KOPT-K1 (cell line): Measurements from ENCODE around the gene MTREX.
"Not testable (repeated sequence)": the region's sequence is repeated elsewhere in the genome, so short reads cannot be mapped to it uniquely, and the experiment has no call there.

ENCODE experiments used
- H3K27ac ChIP-seq: fragments of 200-600 bp; sonication (generic); 2 replicates; pipeline ENCODE4 v1.5.1; 2016; ENCODE audit warnings: antibody characterized with exemption, mild to moderate bottlenecking, low read depth, low read length; ENCODE audit not compliant: poor library complexity, severe bottlenecking
- H3K36me3 ChIP-seq: fragments of 200-600 bp; sonication (generic); 2 replicates; pipeline ENCODE4 v1.5.1; 2017; ENCODE audit warnings: antibody characterized with exemption, mild to moderate bottlenecking, low read length, moderate library complexity; ENCODE audit not compliant: insufficient read depth
- H3K9me3 ChIP-seq: fragments of 200-600 bp; sonication (generic); 2 replicates; pipeline ENCODE4 v1.5.1; 2017; ENCODE audit warnings: antibody characterized with exemption, low read length, mild to moderate bottlenecking; ENCODE audit not compliant: insufficient read depth, poor library complexity, severe bottlenecking

MTREX gene

GRCh38 chr5:55313870-55314617 lies 6.3 kb downstream of the MTREX start:
- H3K36me3 ChIP-seq: peaks cover 27% of the 10 kb centered on the region
- peak overlapping the region; percentile 15 for H3K27ac ChIP-seq

GRCh38 chr5:55316289-55316688 lies 8.5 kb downstream of the MTREX start:
- H3K36me3 ChIP-seq: peaks cover 16% of the 10 kb centered on the region
- H3K9me3 ChIP-seq: peaks cover 4% of the 10 kb centered on the region
- no peak overlapping the region for H3K27ac ChIP-seq

More at GRCh38 chr5:55313870-55314617, 6.3 kb downstream of the MTREX start:
- H3K9me3 ChIP-seq: peaks cover 4% of the 10 kb centered on the region

GRCh38 chr5:55316837-55317236 lies 9.0 kb downstream of the MTREX start:
- Histone ChIP-seq H3K27ac (no peak overlapping the region), H3K36me3 (peaks cover 13% of the 10 kb centered on the region), H3K9me3 (peaks cover 4% of the 10 kb centered on the region)

- peaks cover 13% of the 10 kb centered on the region for H3K36me3 ChIP-seq
- not testable (repeated sequence) for H3K27ac ChIP-seq, H3K9me3 ChIP-seq
These were observed 10.4 kb downstream of the MTREX start for GRCh38 chr5:55318237-55318636.

- Histone ChIP-seq H3K9me3 (peaks cover 4% of the 10 kb centered on the region), H3K27ac (no peak overlapping the region), H3K36me3 (peaks cover 25% of the 10 kb centered on the region)
These were observed 11.7 kb downstream of the MTREX start for GRCh38 chr5:55319491-55319890.

- H3K9me3 ChIP-seq: peaks cover 4% of the 10 kb centered on the region
- no peak overlapping the region for H3K27ac ChIP-seq
- H3K36me3 ChIP-seq: peaks cover 33% of the 10 kb centered on the region
These were observed 12.8 kb downstream of the MTREX start for GRCh38 chr5:55320571-55320970.

- Histone ChIP-seq H3K36me3 (peaks cover 49% of the 10 kb centered on the region), H3K9me3 (no peaks in the 10 kb centered on the region), H3K27ac (no peak overlapping the region)
These were observed 16.2 kb downstream of the MTREX start for GRCh38 chr5:55324006-55324405.

- Histone ChIP-seq H3K36me3 (peaks cover 58% of the 10 kb centered on the region), H3K27ac (no peak overlapping the region), H3K9me3 (no peaks in the 10 kb centered on the region)
These were observed 17.1 kb downstream of the MTREX start for GRCh38 chr5:55324815-55325418.

- Histone ChIP-seq H3K27ac (no peak overlapping the region), H3K9me3 (no peaks in the 10 kb centered on the region), H3K36me3 (peaks cover 65% of the 10 kb centered on the region)
These were observed 17.8 kb downstream of the MTREX start for GRCh38 chr5:55325621-55326020.

GRCh38 chr5:55327281-55327680 lies 19.5 kb downstream of the MTREX start:
- Histone ChIP-seq H3K36me3 (peaks cover 81% of the 10 kb centered on the region), H3K9me3 (no peaks in the 10 kb centered on the region), H3K27ac (no peak overlapping the region)

- Histone ChIP-seq H3K27ac (no peak overlapping the region), H3K36me3 (peaks cover 79% of the 10 kb centered on the region), H3K9me3 (no peaks in the 10 kb centered on the region)
These were observed 23.5 kb downstream of the MTREX start for GRCh38 chr5:55331321-55331720.

- peaks cover 80% of the 10 kb centered on the region for H3K36me3 ChIP-seq
- H3K27ac ChIP-seq: no peak overlapping the region
- H3K9me3 ChIP-seq: no peaks in the 10 kb centered on the region
These were observed 25.2 kb downstream of the MTREX start for GRCh38 chr5:55333017-55333416.

- H3K36me3 ChIP-seq: peaks cover 76% of the 10 kb centered on the region
These were observed 26.0 kb downstream of the MTREX start for GRCh38 chr5:55333811-55334210.

GRCh38 chr5:55338092-55338613 lies 30.4 kb downstream of the MTREX start:
- Histone ChIP-seq H3K27ac (no peak overlapping the region), H3K36me3 (peaks cover 71% of the 10 kb centered on the region), H3K9me3 (no peaks in the 10 kb centered on the region)

More at GRCh38 chr5:55333811-55334210, 26.0 kb downstream of the MTREX start:
- no peak overlapping the region for H3K27ac ChIP-seq
- H3K9me3 ChIP-seq: no peaks in the 10 kb centered on the region

- no peaks in the 10 kb centered on the region for H3K9me3 ChIP-seq
- peaks cover 71% of the 10 kb centered on the region for H3K36me3 ChIP-seq
- no peak overlapping the region for H3K27ac ChIP-seq
These were observed 31.0 kb downstream of the MTREX start for GRCh38 chr5:55338810-55339243.
